ENCODE results near the gene FAM234A.
"Not testable (repeated sequence)": the region's sequence is repeated elsewhere in the genome, so short reads cannot be mapped to it uniquely, and the experiment has no call there.

GRCh38 chr16:230351-230750 lies 4.3 kb upstream of the FAM234A start:
- TF ChIP-seq CTCF (conservative IDR thresholded peaks at IDR 0.05; ENCODE audit: low read depth, low read length); EZH2 (IDR thresholded peaks at IDR 0.05; ENCODE audit: borderline replicate concordance, low read depth, low read length, poor library complexity, severe bottlenecking): not testable (repeated sequence)

Measured in A673 (cell line).